ENCODE measurements around the gene RPS6KA4. TPM values are rescaled to one million over a fixed set of nuclear protein-coding genes. Genes with fewer than 3 reads are reported as not detected.

RPS6KA4 gene
- total RNA-seq, 1 experiment from 2014 or later, result 67.3 TPM

- no peak overlapping the region for H3K4me3 ChIP-seq (replicated peaks in 1 of 2; ENCODE audit: low read depth in 1 of 2, low read length in 2 of 2)
- peaks cover 4 to 27% of the 10 kb centered on the region in 2 experiments; a peak in 3 of 4 replicates for H3K4me1 ChIP-seq (ENCODE audit: control insufficient read depth in 1 of 2, insufficient read depth in 2 of 2, low read length in 2 of 2)
- intact Hi-C loops (cut with micrococcal nuclease), result no loop called here
- no peaks in the 10 kb centered on the region for H3K79me2 ChIP-seq (ENCODE audit: insufficient read depth, low read length)
- no peaks in the 10 kb centered on the region for H3K9me3 ChIP-seq (ENCODE audit: control insufficient read depth in 1 of 2, insufficient read depth in 1 of 2, low read depth in 1 of 2, low read length in 2 of 2)
- no peak overlapping the region for H3K4me2 ChIP-seq (ENCODE audit: low read length)
- H2AFZ ChIP-seq (ENCODE audit: low read depth, low read length, poor library complexity, severe bottlenecking), result no peak overlapping the region
- no peaks in the 10 kb centered on the region for H4K20me1 ChIP-seq (ENCODE audit: insufficient read depth)
- H3K36me3 ChIP-seq (ENCODE audit: control insufficient read depth in 1 of 2, insufficient read depth in 2 of 2, low read length in 2 of 2), result no peaks in the 10 kb centered on the region
- ChIA-PET CTCF (no interaction called here), POLR2A (interaction anchor here (1.6 kb wide), 1 partner anchor 12 kb away, joined by 4 read pairs; no protein-coding TSS in a partner anchor), RAD21 (ENCODE audit: low non-redundant PET in 1 of 2, low total read pairs in 2 of 2, uncharacterized antibody in 2 of 2, unreplicated experiment in 2 of 2) (no interaction called here)
- H3K9me2 ChIP-seq (ENCODE audit: insufficient read depth), result no peaks in the 10 kb centered on the region
- ATAC-seq (no peak), DNase-seq (ENCODE audit: low read depth, low spot score) (no peak)
- TF ChIP-seq FOSL1 (IDR thresholded peaks at IDR 0.05; ENCODE audit: low read depth) (no peak), EZH2 (IDR thresholded peaks at IDR 0.05) (no peak), SIN3A (IDR thresholded peaks at IDR 0.05; ENCODE audit: low read depth) (no peak), ATF3 (IDR thresholded peaks at IDR 0.05) (no peak), ELF1 (IDR thresholded peaks at IDR 0.05; ENCODE audit: borderline replicate concordance, low read depth) (no peak), EGR1 (IDR thresholded peaks at IDR 0.05; ENCODE audit: low read depth) (no peak), RAD21 (IDR thresholded peaks at IDR 0.05; ENCODE audit: low read depth) (no peak)
- no peak overlapping the region for H3K27ac ChIP-seq (ENCODE audit: low read depth, low read length)
- no peaks in the 10 kb centered on the region for H3K27me3 ChIP-seq (ENCODE audit: insufficient read depth, low read length)
- BruUV-seq (replicated peaks), result no TSS peak
- H3K9ac ChIP-seq (ENCODE audit: low read length), result no peak overlapping the region
Observed at GRCh38 chr11:64387916-64388315, 29.0 kb downstream of the RPS6KA4 start.

- H3K27ac ChIP-seq (ENCODE audit: low read depth, low read length), result no peak overlapping the region
- peaks cover 4 to 27% of the 10 kb centered on the region in 2 experiments; a peak in 3 of 4 replicates for H3K4me1 ChIP-seq (ENCODE audit: control insufficient read depth in 1 of 2, insufficient read depth in 2 of 2, low read length in 2 of 2)
- no peak overlapping the region for H3K9ac ChIP-seq (ENCODE audit: low read length)
- DNase-seq (ENCODE audit: low read depth, low spot score) (no peak), ATAC-seq (no peak)
- no peak for TF ChIP-seq RAD21 (IDR thresholded peaks at IDR 0.05; ENCODE audit: low read depth)
- no peak for TF ChIP-seq ATF3 (IDR thresholded peaks at IDR 0.05)
- no peaks in the 10 kb centered on the region for H3K9me3 ChIP-seq (ENCODE audit: control insufficient read depth in 1 of 2, insufficient read depth in 1 of 2, low read depth in 1 of 2, low read length in 2 of 2)
- POLR2A ChIA-PET, result interaction anchor here (1.6 kb wide), 1 partner anchor 11 kb away, joined by 4 read pairs; no protein-coding TSS in a partner anchor
- H3K27me3 ChIP-seq (ENCODE audit: insufficient read depth, low read length), result no peaks in the 10 kb centered on the region
- intact Hi-C loops (cut with micrococcal nuclease), result no loop called here
- RAD21 ChIA-PET (ENCODE audit: low non-redundant PET in 1 of 2, low total read pairs in 2 of 2, uncharacterized antibody in 2 of 2, unreplicated experiment in 2 of 2), result no interaction called here
- no peak overlapping the region for H3K4me3 ChIP-seq (replicated peaks in 1 of 2; ENCODE audit: low read depth in 1 of 2, low read length in 2 of 2)
- CTCF ChIA-PET, result no interaction called here
- no peaks in the 10 kb centered on the region for H4K20me1 ChIP-seq (ENCODE audit: insufficient read depth)
- H3K4me2 ChIP-seq (ENCODE audit: low read length), result no peak overlapping the region
- no peaks in the 10 kb centered on the region for H3K9me2 ChIP-seq (ENCODE audit: insufficient read depth)
- no TSS peak for BruUV-seq (replicated peaks)
- H3K36me3 ChIP-seq (ENCODE audit: control insufficient read depth in 1 of 2, insufficient read depth in 2 of 2, low read length in 2 of 2), result no peaks in the 10 kb centered on the region
- no peaks in the 10 kb centered on the region for H3K79me2 ChIP-seq (ENCODE audit: insufficient read depth, low read length)
- H2AFZ ChIP-seq (ENCODE audit: low read depth, low read length, poor library complexity, severe bottlenecking), result no peak overlapping the region
Observed at GRCh38 chr11:64388894-64389293, 29.9 kb downstream of the RPS6KA4 start.

All from HCT116 (cell line).